Lower lobe of right lung (tissue), 2 donors: ENCODE results near the gene SLC13A2. TPM values are rescaled to one million over a fixed set of nuclear protein-coding genes. Genes with fewer than 3 reads are reported as not detected.

Experiments
- ATAC-seq, 2 donors: fragments of 200-7000 bp; cut with Tn5 transposase; one replicate each; pipeline ENCODE4 v1.9.1; 2020 to 2022; ENCODE audit warnings: mild to moderate bottlenecking in 2 of 2, moderate library complexity in 2 of 2
- DNase-seq: peaks from one replicate; pipeline ENCODE4 v3.0.0-alpha.2; 2020
- H3K27ac ChIP-seq: fragments of 200-600 bp; one replicate; pipeline ENCODE4 v1.8.0; 2022
- H3K27me3 ChIP-seq: fragments of 200-600 bp; one replicate; pipeline ENCODE4 v1.8.0; 2022; ENCODE audit warnings: low read depth
- H3K36me3 ChIP-seq: fragments of 200-600 bp; one replicate; pipeline ENCODE4 v1.8.0; 2022; ENCODE audit warnings: mild to moderate bottlenecking
- H3K4me1 ChIP-seq: fragments of 200-600 bp; one replicate; pipeline ENCODE4 v1.8.0; 2022
- H3K4me3 ChIP-seq: fragments of 200-600 bp; one replicate; pipeline ENCODE4 v1.8.0; 2022; ENCODE audit warnings: mild to moderate bottlenecking
- H3K9me3 ChIP-seq: fragments of 200-600 bp; one replicate; pipeline ENCODE4 v1.8.0; 2022
- intact Hi-C: fragments of 100-400 bp; cut with DNase I; formaldehyde crosslinking; loops from one replicate; pipeline ENCODE4 v1.11.0; 2022
- total RNA-seq: library from RNA; stranded (reverse); fragmentation: NEBNext Ultra II Directional; extraction: Animal tissue kit (Norgen Biotek cat#: 25700); gene quantifications from one replicate; pipeline ENCODE4 v1.2.1, GENCODE V29; 2021
- TF ChIP-seq, protein P1 (sequence below): fragments of 200-600 bp; IDR thresholded peaks from one replicate; pipeline ENCODE4 v1.8.0; 2022; ENCODE audit warnings: antibody characterized with exemption, mild to moderate bottlenecking
- donor health status: DM: no; HTN: yes; CAD: no; lungs with severe emphysema.

SLC13A2 gene
- total RNA-seq, 1 donor from 2014 or later = not detected

DNA sequence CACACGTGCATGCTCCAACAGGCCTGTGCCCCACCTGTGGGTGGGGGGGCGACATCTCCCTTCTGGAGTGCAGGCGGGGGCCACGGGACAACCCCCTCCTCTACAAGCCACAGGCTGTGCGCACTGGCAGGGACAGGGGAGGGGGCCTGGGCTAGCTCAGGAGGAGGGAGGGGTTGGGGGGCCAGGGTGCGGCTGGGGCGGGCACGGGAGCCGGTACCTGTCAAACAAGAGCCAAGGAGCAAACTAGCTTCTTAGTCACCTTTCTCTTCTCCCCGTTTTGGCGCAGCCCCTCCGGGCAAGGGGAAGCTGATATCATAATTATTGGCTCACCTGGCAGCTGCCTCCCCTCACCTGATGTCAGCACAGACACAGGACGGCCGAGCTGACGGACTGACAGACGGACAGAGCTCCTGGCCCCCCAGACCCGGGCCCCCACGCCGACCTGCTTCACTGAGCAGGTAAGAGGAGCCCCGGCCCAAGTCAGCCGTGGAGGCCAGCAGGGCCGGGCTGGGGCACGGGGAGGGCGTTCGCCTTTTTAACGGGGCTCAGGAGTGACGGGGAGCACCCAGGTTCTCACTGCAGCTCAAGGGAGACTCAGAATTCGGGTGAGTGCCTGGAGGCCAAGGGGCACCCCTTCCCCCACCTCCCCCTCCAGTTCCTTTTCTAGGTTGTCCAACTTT lies 32.7 kb downstream of the SLC13A2 start, which contains the start of gene FOXN1:
FOXN1 (plus strand) TSS at position 363 of the 680 bp plus-strand sequence. CDS start 17,622 bp downstream, outside the sequence.
- H3K27me3 ChIP-seq = peaks cover 26% of the 10 kb centered on the region

DNA sequence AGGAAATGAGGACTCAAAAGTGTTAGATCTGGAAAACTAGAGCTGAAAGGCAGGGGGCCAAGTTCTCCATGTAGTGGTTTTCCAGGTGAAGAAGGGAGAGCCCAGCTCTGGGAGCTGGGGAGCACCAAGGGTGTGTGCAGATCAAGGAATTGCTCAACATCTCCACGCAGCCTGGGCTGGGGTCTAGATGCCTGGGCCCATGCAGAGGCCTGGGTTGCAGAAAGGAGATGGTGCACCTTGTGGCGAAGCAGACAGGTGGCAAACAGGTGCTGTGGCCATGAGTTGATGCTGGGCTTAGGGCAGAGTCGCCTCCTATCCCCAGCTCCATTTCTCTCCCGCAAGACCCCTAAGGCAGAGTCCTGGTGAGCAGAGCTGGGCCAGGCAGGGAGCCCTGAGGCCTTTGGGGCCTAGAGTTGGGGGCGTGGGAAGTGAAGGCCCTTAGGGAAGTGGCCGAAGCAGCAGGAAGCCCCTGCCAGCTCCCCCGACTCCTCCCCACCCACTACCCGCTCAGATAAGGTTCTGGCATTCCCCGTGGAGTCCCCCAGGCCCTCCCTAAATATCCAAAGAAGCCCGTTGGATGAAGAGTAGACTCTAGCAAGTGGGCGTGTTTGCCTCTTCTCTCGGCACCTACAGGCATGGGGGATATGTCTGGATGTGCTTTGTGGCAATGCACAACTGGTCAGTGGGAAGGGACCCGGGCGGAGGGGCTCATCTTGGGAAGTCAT lies 33.5 kb downstream of the SLC13A2 start:
- Histone ChIP-seq H3K4me3 (no peak overlapping the region), H3K9me3 (no peaks in the 10 kb centered on the region), H3K4me1 (no peaks in the 10 kb centered on the region), H3K36me3 (no peaks in the 10 kb centered on the region), H3K27me3 (peaks cover 26% of the 10 kb centered on the region), H3K27ac (no peak overlapping the region)
- TF ChIP-seq, protein P1, sequence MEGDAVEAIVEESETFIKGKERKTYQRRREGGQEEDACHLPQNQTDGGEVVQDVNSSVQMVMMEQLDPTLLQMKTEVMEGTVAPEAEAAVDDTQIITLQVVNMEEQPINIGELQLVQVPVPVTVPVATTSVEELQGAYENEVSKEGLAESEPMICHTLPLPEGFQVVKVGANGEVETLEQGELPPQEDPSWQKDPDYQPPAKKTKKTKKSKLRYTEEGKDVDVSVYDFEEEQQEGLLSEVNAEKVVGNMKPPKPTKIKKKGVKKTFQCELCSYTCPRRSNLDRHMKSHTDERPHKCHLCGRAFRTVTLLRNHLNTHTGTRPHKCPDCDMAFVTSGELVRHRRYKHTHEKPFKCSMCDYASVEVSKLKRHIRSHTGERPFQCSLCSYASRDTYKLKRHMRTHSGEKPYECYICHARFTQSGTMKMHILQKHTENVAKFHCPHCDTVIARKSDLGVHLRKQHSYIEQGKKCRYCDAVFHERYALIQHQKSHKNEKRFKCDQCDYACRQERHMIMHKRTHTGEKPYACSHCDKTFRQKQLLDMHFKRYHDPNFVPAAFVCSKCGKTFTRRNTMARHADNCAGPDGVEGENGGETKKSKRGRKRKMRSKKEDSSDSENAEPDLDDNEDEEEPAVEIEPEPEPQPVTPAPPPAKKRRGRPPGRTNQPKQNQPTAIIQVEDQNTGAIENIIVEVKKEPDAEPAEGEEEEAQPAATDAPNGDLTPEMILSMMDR = no peak
- intact Hi-C loops = no loop called here
- DNase-seq (peak; percentile 33), ATAC-seq (no peak)

More for the DNA sequence above, 32.7 kb downstream of the SLC13A2 start, which contains the start of gene FOXN1:
- Histone ChIP-seq H3K36me3 (no peaks in the 10 kb centered on the region), H3K27ac (no peak within 1 kb of the TSS), H3K9me3 (no peaks in the 10 kb centered on the region), H3K4me3 (no peak within 1 kb of the TSS), H3K4me1 (no peaks in the 10 kb centered on the region)
- no peak for ATAC-seq
- TF ChIP-seq, protein P1 = no peak
- peak; percentile 37 for DNase-seq
- intact Hi-C loops = no loop called here

DNA sequence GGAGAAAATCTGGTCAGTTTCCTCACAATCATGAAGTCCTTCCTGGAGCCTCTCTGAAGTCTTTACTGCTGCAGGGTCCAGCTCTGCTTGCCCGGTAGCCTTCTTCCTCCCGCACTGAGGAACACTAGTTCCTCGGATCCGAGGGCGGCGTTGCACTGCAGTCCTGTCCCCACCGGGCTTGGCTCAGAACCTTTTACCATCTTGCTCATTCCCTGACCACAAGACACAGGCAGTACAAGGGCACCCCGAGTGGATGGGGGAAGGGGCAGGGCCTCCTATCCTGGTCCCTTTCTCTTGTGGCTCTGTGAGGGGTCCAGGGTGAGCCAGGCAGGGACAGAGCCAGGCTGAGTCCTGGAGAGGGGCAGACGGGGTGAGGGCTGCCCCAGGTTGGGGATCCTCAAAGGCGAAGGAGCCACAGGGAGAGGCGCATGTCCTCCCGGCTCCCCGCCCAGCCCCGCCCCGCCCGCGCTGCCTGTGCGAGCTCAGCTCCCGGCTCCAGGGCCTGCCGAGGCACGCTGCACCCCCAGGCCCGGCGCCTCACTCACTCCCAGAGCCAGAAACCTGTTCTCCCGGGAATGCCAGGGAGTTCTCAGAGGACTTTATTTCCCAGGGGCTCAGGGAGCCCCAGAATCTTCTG lies 34.2 kb downstream of the SLC13A2 start:
- intact Hi-C loops = no loop called here
- H3K9me3 ChIP-seq = no peaks in the 10 kb centered on the region
- ATAC-seq (peak; percentile 16 to 25), DNase-seq (peak; percentile 37)
- H3K27ac ChIP-seq = no peak overlapping the region
- no peaks in the 10 kb centered on the region for H3K4me1 ChIP-seq
- no peak overlapping the region for H3K4me3 ChIP-seq
- H3K27me3 ChIP-seq = peaks cover 26% of the 10 kb centered on the region
- TF ChIP-seq, protein P1 = no peak
- no peaks in the 10 kb centered on the region for H3K36me3 ChIP-seq

DNA sequence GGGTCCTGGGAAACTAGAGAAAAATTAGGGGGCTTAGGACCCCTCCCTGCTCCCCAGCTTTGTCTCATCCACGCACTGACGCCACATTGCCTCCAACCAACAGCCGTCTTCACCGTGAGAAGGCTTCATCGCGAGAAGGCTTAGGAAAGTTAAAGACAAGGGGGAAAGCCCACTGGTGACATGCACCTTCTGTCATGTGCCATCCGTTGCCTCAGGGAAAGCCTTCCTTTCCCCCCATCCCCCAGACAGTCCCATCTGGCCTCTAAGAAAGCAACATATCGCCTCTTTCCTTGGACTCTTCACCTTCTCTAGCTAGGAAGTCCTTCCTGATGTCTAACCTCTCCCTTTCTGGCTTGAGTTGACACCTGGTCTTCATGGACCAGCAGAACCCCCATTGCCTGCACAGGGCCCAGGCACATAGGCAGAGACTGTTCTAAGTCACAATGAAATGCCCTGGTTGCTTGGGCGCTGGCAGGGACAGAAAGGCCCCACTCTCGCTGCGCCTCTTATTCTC lies 34.8 kb downstream of the SLC13A2 start:
- intact Hi-C loops = no loop called here
- Histone ChIP-seq H3K9me3 (no peaks in the 10 kb centered on the region), H3K27ac (no peak overlapping the region), H3K4me3 (no peak overlapping the region), H3K36me3 (no peaks in the 10 kb centered on the region), H3K4me1 (no peaks in the 10 kb centered on the region), H3K27me3 (peaks cover 26% of the 10 kb centered on the region)
- ATAC-seq (no peak), DNase-seq (no peak)
- TF ChIP-seq, protein P1 = no peak

DNA sequence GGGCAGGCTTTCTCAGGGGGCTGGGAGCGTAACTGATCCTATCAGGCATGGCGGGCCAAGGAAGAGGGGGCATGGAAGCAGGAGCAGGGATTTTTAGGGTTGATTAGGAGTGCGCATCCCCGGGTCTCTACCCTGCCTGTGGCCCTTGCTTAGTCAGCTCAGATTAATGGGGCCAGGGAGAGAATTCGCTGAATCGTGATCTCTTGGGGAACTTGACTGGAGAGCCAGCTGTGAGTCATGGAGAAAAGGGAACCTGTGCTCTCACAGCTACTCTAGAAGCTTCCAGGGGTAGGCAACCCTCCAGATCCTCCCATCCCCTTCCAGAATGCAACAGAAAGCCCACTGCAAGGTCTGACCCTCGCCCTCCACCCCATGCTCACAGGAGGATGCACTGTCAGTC lies 36.3 kb downstream of the SLC13A2 start:
- H3K4me1 ChIP-seq = no peaks in the 10 kb centered on the region
- peak; percentile 26 for DNase-seq
- intact Hi-C loops = no loop called here
- ATAC-seq = no peak
- H3K4me3 ChIP-seq = no peak overlapping the region
- H3K9me3 ChIP-seq = no peaks in the 10 kb centered on the region
- H3K27ac ChIP-seq = no peak overlapping the region
- TF ChIP-seq, protein P1 = no peak
- H3K36me3 ChIP-seq = no peaks in the 10 kb centered on the region
- H3K27me3 ChIP-seq = peaks cover 26% of the 10 kb centered on the region
